Measurements from ENCODE around the gene NR3C1.

Gene NR3C1

GRCh38 chr5:143302341-143303045 is 101.0 kb downstream of the NR3C1 start:
- DNase-seq, result no peak

- no peak for DNase-seq
Measured at GRCh38 chr5:143297756-143298155, 105.7 kb downstream of the NR3C1 start.

DNA sequence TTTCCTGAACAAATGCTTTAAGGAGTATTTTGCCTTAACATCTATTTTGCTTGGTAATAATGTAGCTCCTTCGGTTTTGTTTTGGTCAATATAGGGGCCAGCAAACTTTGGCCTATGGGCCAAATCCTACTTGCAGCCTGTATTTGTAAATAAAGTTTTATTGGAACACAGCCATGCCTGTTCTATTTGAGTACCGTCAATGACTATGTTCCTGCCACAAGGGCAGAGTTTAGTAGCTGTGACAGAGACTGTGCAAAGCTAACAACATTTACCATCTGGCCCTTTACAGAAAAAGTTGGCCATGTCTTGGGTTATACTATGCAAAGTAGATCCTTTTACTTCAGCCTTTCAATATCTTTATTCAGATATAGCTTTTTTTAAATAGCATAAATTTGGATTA is 113.4 kb downstream of the NR3C1 start:
- DNase-seq, result no peak

DNA sequence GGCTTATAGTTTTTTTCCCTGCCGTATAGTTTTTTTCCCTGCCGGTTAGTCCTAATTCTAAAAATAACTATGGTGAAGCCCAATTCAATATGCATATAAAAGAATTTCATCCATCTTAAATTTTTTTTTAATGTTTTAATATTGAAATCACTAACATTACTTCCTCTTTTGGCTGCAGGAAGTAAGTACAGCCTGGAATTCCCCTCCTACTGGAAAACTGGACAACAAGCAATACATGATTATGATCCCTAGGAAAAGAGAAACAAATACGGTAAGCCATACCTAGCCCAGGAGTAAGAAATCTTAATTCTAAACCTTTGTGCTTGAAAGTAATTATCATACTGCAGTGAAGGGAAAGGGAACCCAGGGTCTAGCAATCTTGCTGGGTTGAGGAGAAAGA is 119.0 kb downstream of the NR3C1 start:
- no peak for DNase-seq

DNA sequence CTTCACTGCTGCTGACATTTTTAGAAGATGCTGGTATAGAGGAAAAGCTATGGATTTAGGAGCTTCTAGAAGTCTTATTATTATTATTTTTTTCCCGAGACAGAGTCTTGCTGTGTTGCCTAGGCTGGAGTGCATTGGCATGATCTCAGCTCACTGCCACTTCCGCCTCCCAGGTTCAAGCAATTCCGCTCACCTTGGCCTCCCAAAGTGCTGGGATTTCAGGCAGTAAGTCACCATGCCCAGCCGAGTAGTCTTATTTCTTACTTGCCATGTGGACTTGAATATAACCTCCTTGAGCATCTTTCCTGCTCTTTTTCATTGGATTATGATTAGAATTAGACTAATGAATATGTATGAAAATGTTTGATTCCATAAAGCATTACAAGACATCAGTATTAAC is 119.5 kb downstream of the NR3C1 start:
- no peak for DNase-seq

DNA sequence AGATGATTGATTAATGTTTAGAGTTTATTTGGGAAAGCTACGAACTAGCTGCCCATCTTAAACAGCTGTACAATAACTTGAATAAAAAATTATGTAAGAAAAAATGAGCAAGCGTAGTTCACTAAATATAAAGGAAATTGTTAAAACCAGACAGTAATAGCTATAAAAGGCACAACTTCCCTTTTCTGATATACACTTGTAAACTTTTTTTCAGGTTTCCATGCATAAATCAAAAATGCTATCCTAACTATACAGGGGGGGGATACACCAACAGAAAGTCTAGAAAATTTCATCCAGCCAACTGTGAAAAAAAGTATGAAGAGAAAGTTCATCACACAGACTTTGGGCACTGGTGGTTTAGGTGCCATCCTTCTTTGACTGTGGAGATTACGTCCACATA is 122.3 kb downstream of the NR3C1 start:
- no peak for DNase-seq

DNA sequence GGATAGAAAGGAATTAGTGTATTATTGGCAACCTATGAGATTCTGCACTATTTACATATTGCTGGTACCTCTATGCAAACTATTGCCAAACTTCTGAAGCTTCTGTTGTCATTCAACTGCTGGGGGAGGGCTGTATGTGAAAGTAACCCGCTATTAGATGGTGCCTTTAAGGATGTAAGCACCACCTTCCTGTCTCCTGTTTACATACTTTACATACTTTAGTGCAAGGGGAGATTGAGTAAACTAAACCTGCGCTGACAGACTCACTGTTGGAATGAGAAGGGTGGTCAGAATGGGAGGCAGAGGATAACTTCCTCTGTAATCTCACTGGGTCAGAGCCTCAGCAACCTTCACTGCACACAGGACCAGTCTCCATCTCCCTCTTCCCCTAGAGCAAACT is 123.8 kb downstream of the NR3C1 start:
- no peak for DNase-seq

DNA sequence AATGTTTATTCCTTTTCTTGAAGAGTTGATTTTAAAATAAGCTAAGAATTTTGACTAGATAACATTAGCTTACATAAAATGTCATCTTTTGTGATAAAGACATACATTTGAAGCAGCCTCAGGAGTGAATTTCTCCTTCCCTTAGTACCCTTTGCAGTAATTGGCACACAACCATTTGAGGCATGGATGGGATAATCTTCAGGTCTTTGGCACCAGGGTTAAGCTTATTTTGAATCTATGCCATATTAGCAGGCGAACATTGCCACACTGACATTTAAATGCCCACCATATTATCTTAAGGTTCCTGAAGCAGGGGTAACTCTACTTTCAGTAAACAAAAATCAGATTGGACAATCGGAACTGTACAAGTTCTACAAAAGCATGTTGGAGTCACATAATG is 126.0 kb downstream of the NR3C1 start:
- no peak for DNase-seq

GRCh38 chr5:143275512-143276363 is 127.7 kb downstream of the NR3C1 start:
- DNase-seq, result no peak

- DNase-seq, result no peak
Measured at GRCh38 chr5:143274952-143275351, 128.5 kb downstream of the NR3C1 start.

- no peak for DNase-seq
Measured at GRCh38 chr5:143271431-143271830, 132.1 kb downstream of the NR3C1 start.

DNA sequence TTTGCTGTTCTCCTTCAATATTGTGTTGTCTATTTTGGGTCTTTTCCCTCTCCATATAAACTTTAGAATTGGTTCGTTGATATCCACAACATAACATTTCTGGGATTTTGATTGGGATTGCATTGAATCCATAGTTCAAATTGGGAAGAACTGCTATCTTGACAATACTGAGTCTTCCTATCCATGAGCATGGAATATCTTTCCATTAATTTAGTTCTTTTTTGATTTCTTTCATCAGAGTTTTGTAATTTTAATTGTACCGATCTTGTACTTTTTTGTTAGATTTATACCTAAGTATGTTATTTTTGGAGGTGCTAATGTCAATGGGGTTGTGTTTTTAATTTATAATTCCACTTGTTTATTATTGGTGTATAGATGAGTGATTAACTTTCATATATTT is 135.1 kb downstream of the NR3C1 start:
- no peak for DNase-seq

GRCh38 chr5:143267186-143267585 is 136.3 kb downstream of the NR3C1 start:
- no peak for DNase-seq

- no peak for DNase-seq
Measured at GRCh38 chr5:143265995-143266394, 137.5 kb downstream of the NR3C1 start.

- DNase-seq, result no peak
Measured at GRCh38 chr5:143263272-143263810, 140.1 kb downstream of the NR3C1 start.

DNA sequence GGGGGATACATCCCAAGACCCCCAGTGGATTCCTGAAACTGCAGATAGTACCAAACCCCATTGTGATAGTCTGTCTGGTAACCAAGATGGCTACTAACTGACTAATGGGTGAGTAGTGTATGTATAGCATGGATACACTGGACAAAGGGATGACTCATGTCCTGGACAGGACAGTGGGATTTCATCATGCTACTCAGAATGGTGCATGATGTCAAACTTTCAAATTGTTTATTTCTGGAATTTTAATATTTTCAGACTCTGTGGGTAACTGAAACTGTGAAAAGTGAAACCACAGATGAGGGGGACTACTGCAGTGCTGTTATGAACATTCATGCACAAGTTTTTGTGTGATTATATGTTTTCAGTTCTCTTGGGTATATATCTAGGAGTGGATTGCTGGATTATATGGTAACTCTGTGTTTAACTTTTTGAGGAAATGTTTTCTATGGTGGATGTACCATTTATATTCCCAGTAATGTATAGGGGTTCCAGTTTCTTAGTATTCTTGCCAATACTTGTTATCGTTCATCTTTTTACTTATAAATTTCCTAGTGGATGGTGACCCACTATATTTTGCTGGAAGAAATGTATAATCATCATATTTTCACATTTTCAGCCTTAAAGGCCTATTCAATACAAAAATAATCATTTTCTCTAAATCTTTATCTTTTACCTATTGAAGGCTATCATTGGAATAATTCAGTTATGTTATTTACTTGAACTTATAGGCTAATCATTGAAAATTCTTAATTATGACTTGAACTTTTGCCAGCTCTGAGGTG is 140.9 kb downstream of the NR3C1 start:
- no peak for DNase-seq

GRCh38 chr5:143261748-143262392 is 141.6 kb downstream of the NR3C1 start:
- DNase-seq, result no peak

DNA sequence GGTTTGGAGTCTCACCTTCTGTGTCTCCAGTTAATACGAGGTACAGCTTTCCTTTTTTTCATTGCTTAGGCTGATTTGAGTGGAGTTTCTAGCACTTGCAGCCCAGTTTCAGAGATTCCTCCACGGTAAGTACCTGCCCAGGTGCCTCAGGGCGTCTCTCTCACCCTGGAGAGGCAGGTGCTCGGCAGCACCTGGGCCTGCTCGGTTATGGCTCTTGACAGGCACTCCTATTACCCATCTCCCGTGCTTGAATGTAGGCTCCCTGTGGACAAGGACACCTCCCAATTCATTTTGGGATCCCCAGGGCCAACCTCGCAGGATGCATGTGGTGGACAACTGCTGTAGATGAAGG is 144.3 kb downstream of the NR3C1 start:
- DNase-seq, result no peak

GRCh38 chr5:143258559-143259253 is 144.8 kb downstream of the NR3C1 start:
- DNase-seq, result no peak

GRCh38 chr5:143254819-143255218 is 148.7 kb downstream of the NR3C1 start:
- no peak for DNase-seq

- DNase-seq, result no peak
Measured at GRCh38 chr5:143251946-143252345, 151.5 kb downstream of the NR3C1 start.

GRCh38 chr5:143251190-143251589 is 152.3 kb downstream of the NR3C1 start:
- DNase-seq, result no peak
